HG03442 (cell line): ENCODE measurements around the gene CAPN10.
"Not testable (repeated sequence)": the region's sequence is repeated elsewhere in the genome, so short reads cannot be mapped to it uniquely, and the experiment has no call there.

Experiments used
- ATAC-seq: cut with Tn5 transposase; IDR thresholded peaks from one replicate; pipeline ENCODE4 v1.9.1; 2021; ENCODE audit warnings: mild to moderate bottlenecking, moderate library complexity; ENCODE audit not compliant: unreplicated experiment

Gene CAPN10

GRCh38 chr2:240563231-240563630, 23.3 kb upstream of the CAPN10 start:
- ATAC-seq, result not testable (repeated sequence)

- ATAC-seq, result no peak
Observed at GRCh38 chr2:240563951-240564560, 22.5 kb upstream of the CAPN10 start.

GRCh38 chr2:240564561-240565332, 21.8 kb upstream of the CAPN10 start:
- ATAC-seq, result no peak

GRCh38 chr2:240565333-240566202, 21.0 kb upstream of the CAPN10 start:
- peak; percentile 21 for ATAC-seq

GRCh38 chr2:240566203-240567136, 20.1 kb upstream of the CAPN10 start:
- peak; percentile 42 for ATAC-seq

- no peak for ATAC-seq
Observed at GRCh38 chr2:240567137-240567871, 19.2 kb upstream of the CAPN10 start.

DNA sequence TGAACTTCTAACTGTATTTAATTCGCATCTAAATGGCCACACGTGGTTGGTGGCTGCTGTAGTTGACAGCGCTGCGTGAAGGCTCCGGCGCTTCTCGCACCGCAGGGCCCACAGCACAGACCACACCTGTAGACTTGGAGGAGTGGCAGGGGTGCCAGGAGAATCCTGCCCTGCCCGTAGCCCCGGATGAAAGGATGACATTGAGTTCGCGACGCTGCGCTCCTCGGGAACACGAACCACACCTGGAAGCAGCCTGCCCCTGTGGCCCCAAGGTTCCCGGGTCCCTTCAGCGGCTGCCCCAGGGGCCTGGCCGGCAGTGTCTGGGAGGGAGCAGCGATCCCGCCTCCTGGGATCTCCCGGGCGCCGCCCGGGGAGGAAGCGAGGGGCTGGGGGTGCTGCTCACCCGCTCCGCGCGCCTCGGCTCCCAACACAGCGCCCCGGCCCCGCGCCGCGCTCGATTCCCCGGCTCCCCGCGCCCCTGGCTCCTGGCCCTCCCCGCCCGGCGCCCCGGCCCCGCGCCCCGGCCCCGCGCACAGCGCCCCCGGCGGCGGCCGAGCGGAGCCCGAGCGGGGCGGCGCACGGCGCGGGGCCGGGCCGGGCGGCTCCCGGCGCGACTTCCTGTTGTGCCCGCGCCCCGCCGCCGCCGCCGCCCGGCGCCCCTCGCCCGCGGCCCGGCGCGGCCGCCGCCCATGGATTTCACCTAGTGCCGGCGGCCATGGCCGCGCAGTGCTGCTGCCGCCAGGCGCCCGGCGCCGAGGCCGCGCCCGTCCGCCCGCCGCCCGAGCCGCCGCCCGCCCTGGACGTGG, 18.5 kb upstream of the CAPN10 start, which contains the start of gene RNPEPL1:
Gene RNPEPL1 (plus strand): TSS at position 613 of the 806 bp plus-strand sequence. CDS start 103 bp downstream, at position 716.
- ATAC-seq, result peak; percentile 25

DNA sequence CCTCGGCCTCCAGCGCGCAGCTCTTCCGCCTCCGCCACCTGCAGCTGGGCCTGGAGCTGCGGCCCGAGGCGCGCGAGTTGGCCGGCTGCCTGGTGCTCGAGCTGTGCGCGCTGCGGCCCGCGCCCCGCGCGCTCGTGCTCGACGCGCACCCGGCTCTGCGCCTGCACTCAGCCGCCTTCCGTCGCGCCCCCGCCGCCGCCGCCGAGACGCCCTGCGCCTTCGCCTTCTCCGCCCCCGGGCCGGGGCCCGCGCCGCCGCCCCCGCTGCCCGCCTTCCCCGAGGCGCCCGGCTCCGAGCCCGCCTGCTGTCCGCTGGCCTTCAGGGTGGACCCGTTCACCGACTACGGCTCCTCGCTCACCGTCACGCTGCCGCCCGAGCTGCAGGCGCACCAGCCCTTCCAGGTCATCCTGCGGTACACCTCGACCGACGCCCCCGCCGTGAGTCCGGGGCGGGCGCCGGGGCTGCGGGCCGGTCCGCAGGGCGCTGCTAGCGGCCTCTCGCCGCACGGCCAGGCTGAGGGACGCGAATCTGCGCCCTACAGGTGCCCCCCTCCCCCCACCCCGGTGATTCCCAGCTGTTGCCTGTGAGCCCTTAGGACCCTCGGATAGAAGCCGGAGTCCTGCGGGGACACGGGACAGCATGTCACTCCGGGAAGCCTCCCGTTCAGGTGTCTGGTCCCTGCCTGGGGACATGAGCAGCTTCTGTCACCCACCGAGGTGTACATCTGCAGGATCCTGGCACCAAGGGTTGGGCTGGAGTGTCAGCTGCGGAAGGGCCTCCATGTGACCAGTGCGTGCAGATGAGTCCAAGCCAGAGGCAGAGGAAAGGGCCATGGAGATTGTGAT, 17.6 kb upstream of the CAPN10 start:
- peak; percentile 10 for ATAC-seq

GRCh38 chr2:240569523-240569997, 17.0 kb upstream of the CAPN10 start:
- no peak for ATAC-seq

DNA sequence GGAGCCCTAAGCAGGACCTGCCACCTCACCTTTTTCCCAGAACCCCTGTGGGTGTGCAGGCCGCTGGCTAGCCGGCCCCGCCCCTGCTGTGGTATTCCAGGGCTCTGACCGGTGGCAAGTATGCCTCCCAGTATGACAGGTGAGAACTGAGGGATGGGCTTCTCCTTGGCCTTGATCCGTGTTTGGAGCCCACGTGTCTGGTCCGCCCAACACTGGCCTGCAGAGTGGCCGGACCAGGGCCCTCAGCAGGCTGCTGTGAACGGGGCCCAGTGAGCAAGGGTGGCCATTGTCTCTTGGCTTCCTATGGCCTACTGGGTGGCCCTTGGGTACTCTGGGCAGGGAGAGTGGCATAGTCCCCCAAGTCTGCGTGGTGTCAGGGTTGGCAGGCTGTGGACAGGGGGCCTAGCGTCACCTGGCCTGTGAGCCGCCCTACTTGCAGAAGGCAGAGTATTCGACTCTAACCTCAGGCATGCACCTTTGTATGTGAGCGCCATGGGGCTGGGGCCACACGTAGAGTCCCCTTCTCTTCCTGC, 16.5 kb upstream of the CAPN10 start:
- ATAC-seq, result no peak

GRCh38 chr2:240570531-240571313, 15.8 kb upstream of the CAPN10 start:
- no peak for ATAC-seq

DNA sequence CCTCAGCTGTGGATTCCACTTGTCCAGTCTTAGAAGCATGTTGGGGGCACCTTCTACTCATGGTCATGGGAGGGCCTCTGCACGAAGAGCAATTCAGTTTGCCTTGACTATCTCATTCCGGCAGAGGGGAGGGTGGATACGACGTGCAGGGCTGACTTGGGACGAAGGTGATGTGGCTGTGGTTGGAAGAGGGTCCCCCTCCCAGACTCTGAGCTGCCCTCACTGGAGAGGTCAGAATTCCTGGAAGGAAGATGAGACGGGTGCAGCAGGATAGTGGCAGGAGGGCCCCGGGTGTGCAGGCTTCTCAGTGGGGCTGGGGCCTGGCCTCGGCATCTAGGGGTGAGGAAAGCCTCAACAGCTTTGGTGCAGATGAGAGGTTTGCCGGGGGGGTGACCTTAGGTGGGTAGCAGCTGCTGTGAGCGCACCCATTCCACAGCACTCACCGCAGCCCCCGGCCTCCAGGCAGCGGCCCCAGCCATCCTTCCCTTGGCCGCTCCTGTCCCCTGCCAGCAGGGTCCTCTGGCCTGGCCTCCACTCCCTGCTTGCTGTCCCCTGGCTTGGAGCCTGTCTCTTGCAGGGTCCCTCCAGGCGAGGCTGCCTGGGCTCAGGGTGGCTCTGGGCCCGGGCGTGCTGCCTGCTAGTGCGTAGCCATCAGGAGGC, 15.1 kb upstream of the CAPN10 start:
- ATAC-seq, result no peak

DNA sequence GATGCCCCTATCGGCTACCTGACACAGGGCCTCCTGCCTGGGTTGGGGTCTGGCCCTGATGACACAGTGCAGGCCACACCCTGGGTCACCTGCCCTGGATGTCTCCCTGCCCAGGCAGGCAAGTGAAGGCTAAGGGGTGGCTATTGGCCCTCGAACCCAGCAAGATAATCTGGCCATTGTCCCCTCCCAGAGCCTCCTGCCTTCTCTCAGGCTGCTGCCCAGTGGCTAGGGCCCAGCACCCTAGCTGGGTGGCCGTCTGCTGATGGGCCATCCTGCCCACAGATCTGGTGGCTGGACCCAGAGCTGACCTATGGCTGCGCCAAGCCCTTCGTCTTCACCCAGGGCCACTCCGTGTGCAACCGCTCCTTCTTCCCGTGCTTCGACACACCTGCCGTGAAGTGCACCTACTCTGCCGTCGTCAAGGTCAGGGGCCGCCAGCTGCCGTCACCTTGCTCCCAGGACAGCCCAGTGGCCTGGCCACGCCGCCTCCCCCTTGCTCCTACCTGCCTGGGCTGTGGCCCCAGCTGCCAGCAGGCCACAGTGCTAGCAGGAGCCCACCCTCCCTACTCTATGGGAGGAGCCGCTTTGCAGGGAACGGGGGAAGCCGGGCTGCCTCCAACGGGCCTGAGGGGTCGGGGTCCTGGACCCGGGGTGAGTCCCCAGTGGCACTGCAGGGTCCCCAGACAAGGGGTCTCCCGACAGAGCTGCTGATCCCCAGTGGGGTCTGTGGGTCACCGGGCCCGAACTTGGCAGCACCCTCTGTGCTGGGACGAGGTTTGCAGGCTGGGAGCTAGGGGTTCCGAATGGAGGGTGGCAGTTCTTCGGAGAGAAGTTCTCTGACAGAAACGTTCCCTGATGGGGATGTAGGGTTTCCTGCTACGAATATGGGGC, 14.1 kb upstream of the CAPN10 start:
- ATAC-seq, result no peak

- ATAC-seq, result no peak
Observed at GRCh38 chr2:240573071-240573515, 13.4 kb upstream of the CAPN10 start.
